ENCODE measurements around the gene CCSAP. TPM values are rescaled to one million over a fixed set of nuclear protein-coding genes. Genes with fewer than 3 reads are reported as not detected.

CCSAP gene
- 3.6 TPM for polyA plus RNA-seq (2012; ENCODE audit: missing spikeins)

DNA sequence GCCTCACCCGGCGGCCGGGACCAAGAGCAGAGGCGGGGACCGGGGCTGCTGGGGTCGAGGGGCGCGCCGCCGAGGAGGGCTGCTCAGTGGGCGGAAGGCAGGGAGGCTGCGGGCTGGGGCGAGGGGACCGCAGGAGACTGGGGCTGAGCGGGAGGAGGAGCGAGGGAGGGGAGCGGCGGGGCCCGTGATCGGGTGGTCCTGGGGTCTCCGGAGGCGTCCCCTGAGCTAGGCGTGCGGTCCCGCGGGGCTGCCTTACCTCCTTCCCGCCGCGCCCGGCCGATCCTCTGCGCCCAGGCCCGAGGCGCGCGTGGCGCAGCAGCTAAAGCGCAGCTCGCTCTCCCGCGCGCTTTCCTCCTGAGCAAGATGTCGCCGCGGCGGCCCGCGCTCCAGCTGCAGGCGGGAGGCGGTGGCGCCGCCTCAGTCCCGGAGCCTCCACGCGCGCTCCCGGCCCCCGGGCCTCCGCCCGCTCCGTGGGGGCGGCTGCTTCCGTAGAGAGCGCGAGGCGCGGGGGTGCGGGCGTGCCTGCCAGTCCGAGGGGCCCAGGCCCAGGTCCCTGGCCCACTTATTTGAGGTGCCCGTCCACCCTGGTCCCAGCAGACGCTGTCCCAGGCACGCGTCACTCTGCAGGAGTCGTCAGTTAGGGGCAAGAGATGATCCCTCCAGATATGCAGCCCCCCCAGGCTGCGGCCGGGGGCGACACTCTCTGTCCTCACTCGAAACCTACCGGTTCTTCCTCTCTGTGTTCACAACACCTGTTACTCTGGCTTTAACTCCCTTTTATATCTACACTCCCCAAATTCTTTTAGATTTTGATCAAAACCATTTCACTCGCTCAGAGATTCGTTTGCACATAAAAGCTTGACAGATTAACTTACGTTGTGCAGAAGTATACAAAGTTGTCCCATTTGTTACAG, at the start of gene CCSAP:
TSS of gene CCSAP (minus strand) at position 392 of the 914 bp plus-strand sequence. CDS start 582 bp downstream, outside the sequence.
- TF ChIP-seq POLR2A (IDR thresholded peaks at IDR 0.05; ENCODE audit: low read depth, low read length), result no peak
- TF ChIP-seq POLR2AphosphoS5 (IDR thresholded peaks at IDR 0.05; ENCODE audit: low read depth, low read length), result no peak
- TF ChIP-seq TAF1 (IDR thresholded peaks at IDR 0.05; ENCODE audit: borderline replicate concordance, low read depth, low read length), result no peak
- DNase-seq (ENCODE audit: insufficient read length) (peak; percentile 39), FAIRE-seq (peak; percentile 58)

DNA sequence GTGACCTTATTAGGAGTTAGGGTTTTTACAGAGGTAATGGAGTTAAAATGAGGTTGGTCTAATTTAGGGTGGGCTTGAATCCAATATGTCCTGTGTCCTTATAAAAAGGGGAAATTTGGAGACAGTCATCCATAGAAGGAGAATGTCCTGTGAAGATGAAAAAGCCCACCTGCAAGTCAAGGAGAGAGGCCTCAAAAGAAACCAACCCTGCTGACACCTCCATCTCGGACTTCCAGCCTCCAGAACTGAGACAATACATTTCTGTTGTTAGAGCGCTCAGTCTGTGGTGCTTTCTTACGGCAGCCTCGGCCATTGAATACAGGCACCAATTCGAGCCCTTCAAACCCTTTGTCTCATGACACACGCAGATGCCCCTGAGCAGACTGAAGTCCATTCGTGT, 47.3 kb upstream of the CCSAP start:
- no peak for FAIRE-seq
- TF ChIP-seq POLR2AphosphoS5 (IDR thresholded peaks at IDR 0.05; ENCODE audit: low read depth, low read length) (no peak), TAF1 (IDR thresholded peaks at IDR 0.05; ENCODE audit: borderline replicate concordance, low read depth, low read length) (no peak), POLR2A (IDR thresholded peaks at IDR 0.05; ENCODE audit: low read depth, low read length) (no peak)
- DNase-seq (ENCODE audit: insufficient read length), result no peak

- TF ChIP-seq POLR2AphosphoS5 (IDR thresholded peaks at IDR 0.05; ENCODE audit: low read depth, low read length) (no peak), POLR2A (IDR thresholded peaks at IDR 0.05; ENCODE audit: low read depth, low read length) (no peak), TAF1 (IDR thresholded peaks at IDR 0.05; ENCODE audit: borderline replicate concordance, low read depth, low read length) (no peak)
- FAIRE-seq, result no peak
- no peak for DNase-seq (ENCODE audit: insufficient read length)
Observed at GRCh38 chr1:229388897-229389580, 46.2 kb upstream of the CCSAP start.

- no peak for TF ChIP-seq POLR2A (IDR thresholded peaks at IDR 0.05; ENCODE audit: low read depth, low read length)
- no peak for TF ChIP-seq TAF1 (IDR thresholded peaks at IDR 0.05; ENCODE audit: borderline replicate concordance, low read depth, low read length)
- TF ChIP-seq POLR2AphosphoS5 (IDR thresholded peaks at IDR 0.05; ENCODE audit: low read depth, low read length), result no peak
- no peak for FAIRE-seq
- DNase-seq (ENCODE audit: insufficient read length), result no peak
Observed at GRCh38 chr1:229385853-229386456, 43.1 kb upstream of the CCSAP start.

- FAIRE-seq (no peak), DNase-seq (ENCODE audit: insufficient read length) (no peak)
- TF ChIP-seq POLR2A (IDR thresholded peaks at IDR 0.05; ENCODE audit: low read depth, low read length) (no peak), POLR2AphosphoS5 (IDR thresholded peaks at IDR 0.05; ENCODE audit: low read depth, low read length) (no peak), TAF1 (IDR thresholded peaks at IDR 0.05; ENCODE audit: borderline replicate concordance, low read depth, low read length) (no peak)
Observed at GRCh38 chr1:229384822-229385221, 42.0 kb upstream of the CCSAP start.

GRCh38 chr1:229383961-229384360, 41.1 kb upstream of the CCSAP start:
- FAIRE-seq, result no peak
- no peak for TF ChIP-seq TAF1 (IDR thresholded peaks at IDR 0.05; ENCODE audit: borderline replicate concordance, low read depth, low read length)
- no peak for TF ChIP-seq POLR2A (IDR thresholded peaks at IDR 0.05; ENCODE audit: low read depth, low read length)
- TF ChIP-seq POLR2AphosphoS5 (IDR thresholded peaks at IDR 0.05; ENCODE audit: low read depth, low read length), result no peak
- DNase-seq (ENCODE audit: insufficient read length), result no peak

- DNase-seq (ENCODE audit: insufficient read length) (no peak), FAIRE-seq (no peak)
- TF ChIP-seq POLR2AphosphoS5 (IDR thresholded peaks at IDR 0.05; ENCODE audit: low read depth, low read length) (no peak), POLR2A (IDR thresholded peaks at IDR 0.05; ENCODE audit: low read depth, low read length) (no peak), TAF1 (IDR thresholded peaks at IDR 0.05; ENCODE audit: borderline replicate concordance, low read depth, low read length) (no peak)
Observed at GRCh38 chr1:229383188-229383587, 40.3 kb upstream of the CCSAP start.

DNA sequence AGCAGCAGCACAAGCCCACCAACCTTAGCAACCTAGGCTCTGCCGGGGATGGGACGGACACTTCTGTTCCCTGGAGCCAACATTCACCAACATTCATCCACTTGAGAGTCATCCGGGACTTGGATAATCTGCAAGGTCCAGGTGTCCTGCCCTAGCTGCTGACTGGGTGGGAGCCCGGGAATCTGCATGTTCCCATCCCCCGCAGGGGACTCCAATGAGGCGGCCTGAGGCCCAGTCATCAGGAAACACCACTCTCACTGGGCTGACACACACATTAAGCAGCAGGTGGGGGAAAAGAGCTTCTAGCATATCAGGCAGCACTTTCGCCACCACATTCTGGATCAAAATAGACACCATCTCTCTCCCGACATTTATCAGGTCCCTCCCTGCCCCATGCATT, 38.4 kb upstream of the CCSAP start:
- FAIRE-seq (no peak), DNase-seq (ENCODE audit: insufficient read length) (no peak)
- TF ChIP-seq POLR2A (IDR thresholded peaks at IDR 0.05; ENCODE audit: low read depth, low read length) (no peak), POLR2AphosphoS5 (IDR thresholded peaks at IDR 0.05; ENCODE audit: low read depth, low read length) (no peak), TAF1 (IDR thresholded peaks at IDR 0.05; ENCODE audit: borderline replicate concordance, low read depth, low read length) (no peak)

GRCh38 chr1:229380536-229381160, 37.8 kb upstream of the CCSAP start:
- DNase-seq (ENCODE audit: insufficient read length), result no peak

GRCh38 chr1:229379846-229380245, 37.0 kb upstream of the CCSAP start:
- no peak for FAIRE-seq
- TF ChIP-seq TAF1 (IDR thresholded peaks at IDR 0.05; ENCODE audit: borderline replicate concordance, low read depth, low read length), result no peak
- no peak for TF ChIP-seq POLR2A (IDR thresholded peaks at IDR 0.05; ENCODE audit: low read depth, low read length)
- no peak for TF ChIP-seq POLR2AphosphoS5 (IDR thresholded peaks at IDR 0.05; ENCODE audit: low read depth, low read length)
- DNase-seq (ENCODE audit: insufficient read length), result no peak

More at GRCh38 chr1:229380536-229381160, 37.8 kb upstream of the CCSAP start:
- FAIRE-seq, result no peak
- TF ChIP-seq POLR2AphosphoS5 (IDR thresholded peaks at IDR 0.05; ENCODE audit: low read depth, low read length) (no peak), TAF1 (IDR thresholded peaks at IDR 0.05; ENCODE audit: borderline replicate concordance, low read depth, low read length) (no peak)
